ENCODE measurements around the gene LY6G6D.

Gene LY6G6D, protein sequence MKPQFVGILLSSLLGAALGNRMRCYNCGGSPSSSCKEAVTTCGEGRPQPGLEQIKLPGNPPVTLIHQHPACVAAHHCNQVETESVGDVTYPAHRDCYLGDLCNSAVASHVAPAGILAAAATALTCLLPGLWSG

DNA sequence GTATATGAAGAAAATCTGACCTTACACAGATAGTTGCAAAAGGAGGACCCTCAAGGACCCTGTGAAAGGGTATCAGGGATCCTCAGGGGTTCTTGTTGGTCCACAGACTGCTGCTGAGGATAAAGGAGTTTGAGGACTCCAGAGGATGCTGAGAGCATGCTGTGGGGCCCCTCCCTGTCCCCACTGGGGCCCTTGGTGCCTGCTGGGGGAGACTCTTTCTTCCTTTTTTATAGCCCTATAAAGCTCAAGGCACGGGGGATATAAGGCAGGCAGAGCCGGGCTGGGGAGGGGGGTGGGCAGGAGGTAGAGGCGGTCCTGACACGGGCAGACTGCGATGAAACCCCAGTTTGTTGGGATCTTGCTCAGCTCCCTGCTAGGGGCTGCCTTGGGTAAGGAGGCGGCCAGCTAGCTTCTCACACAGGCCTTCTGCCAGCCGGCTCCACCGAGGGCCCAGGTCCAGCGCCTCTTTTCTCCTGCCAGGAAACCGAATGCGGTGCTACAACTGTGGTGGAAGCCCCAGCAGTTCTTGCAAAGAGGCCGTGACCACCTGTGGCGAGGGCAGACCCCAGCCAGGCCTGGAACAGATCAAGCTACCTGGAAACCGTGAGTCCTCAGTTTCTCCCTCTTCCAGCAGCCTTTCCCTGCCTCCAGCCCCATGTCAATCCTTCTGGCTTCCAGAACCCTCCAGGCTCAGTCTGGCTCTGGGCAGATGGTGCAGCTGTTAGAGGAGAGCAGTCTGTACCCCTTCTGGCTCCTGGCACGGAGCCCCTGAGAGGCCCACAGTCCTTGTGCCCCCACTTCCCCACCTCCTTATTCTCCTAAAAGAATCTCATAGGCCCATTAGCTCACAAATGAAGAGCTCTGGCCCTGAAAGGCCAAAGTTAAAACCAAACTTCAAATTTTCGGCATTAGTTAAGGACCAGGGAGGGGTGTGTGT, at the start of gene LY6G6D:
LY6G6D (plus strand) TSS at position 327 of the 937 bp plus-strand sequence; CDS start at position 335, 8 bp downstream.
- DNase-seq (ENCODE audit: low spot score): no peak
- TF ChIP-seq, protein P1, sequence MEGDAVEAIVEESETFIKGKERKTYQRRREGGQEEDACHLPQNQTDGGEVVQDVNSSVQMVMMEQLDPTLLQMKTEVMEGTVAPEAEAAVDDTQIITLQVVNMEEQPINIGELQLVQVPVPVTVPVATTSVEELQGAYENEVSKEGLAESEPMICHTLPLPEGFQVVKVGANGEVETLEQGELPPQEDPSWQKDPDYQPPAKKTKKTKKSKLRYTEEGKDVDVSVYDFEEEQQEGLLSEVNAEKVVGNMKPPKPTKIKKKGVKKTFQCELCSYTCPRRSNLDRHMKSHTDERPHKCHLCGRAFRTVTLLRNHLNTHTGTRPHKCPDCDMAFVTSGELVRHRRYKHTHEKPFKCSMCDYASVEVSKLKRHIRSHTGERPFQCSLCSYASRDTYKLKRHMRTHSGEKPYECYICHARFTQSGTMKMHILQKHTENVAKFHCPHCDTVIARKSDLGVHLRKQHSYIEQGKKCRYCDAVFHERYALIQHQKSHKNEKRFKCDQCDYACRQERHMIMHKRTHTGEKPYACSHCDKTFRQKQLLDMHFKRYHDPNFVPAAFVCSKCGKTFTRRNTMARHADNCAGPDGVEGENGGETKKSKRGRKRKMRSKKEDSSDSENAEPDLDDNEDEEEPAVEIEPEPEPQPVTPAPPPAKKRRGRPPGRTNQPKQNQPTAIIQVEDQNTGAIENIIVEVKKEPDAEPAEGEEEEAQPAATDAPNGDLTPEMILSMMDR (IDR thresholded peaks at IDR 0.05; ENCODE audit: borderline replicate concordance, control extremely low read depth, extremely low read depth, insufficient read depth, missing control alignments): no peak
- in situ Hi-C loops (cut with MboI; ENCODE audit: low sequenced_read_pairs, unreplicated experiment): no loop called here

DNA sequence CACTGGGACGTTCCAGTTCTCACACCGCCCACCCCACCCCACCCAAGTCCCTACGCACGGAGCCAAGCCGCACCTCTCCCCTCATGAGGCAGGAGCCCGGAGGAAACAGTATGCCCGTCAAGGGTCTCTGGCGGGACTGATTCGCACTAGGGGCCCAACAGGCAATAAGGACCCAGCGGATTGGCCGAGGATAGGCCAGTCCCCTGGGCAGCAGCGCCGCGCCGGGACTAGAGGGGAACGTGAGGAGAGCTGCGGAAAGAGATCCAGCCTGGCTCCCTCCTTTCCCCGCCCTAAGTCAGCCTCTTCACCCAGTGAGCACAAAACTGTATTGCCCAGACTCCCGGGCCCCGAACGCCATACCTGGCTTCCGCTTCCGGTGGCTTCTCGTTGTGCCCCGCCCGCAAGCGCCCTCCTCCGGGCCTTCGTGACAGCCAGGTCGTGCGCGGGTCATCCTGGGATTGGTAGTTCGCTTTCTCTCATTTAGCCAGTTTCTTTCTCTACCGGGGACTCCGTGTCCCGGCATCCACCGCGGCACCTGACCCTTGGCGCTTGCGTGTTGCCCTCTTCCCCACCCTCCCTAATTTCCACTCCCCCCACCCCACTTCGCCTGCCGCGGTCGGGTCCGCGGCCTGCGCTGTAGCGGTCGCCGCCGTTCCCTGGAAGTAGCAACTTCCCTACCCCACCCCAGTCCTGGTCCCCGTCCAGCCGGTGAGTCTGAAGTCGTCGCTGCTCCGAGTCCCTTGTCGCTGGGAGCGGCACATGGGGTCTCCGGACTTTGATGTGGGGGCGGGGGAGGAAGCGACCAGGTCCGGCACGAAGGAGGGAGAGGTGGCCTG, 49.4 kb upstream of the LY6G6D start, which contains the start of gene CSNK2B:
CSNK2B (plus strand) TSS at position 580 of the 836 bp plus-strand sequence. CDS start 752 bp downstream, outside the sequence.
- in situ Hi-C loops (cut with MboI; ENCODE audit: low sequenced_read_pairs, unreplicated experiment): no loop called here
- TF ChIP-seq, protein P1 (IDR thresholded peaks at IDR 0.05; ENCODE audit: borderline replicate concordance, control extremely low read depth, extremely low read depth, insufficient read depth, missing control alignments): no peak

DNA sequence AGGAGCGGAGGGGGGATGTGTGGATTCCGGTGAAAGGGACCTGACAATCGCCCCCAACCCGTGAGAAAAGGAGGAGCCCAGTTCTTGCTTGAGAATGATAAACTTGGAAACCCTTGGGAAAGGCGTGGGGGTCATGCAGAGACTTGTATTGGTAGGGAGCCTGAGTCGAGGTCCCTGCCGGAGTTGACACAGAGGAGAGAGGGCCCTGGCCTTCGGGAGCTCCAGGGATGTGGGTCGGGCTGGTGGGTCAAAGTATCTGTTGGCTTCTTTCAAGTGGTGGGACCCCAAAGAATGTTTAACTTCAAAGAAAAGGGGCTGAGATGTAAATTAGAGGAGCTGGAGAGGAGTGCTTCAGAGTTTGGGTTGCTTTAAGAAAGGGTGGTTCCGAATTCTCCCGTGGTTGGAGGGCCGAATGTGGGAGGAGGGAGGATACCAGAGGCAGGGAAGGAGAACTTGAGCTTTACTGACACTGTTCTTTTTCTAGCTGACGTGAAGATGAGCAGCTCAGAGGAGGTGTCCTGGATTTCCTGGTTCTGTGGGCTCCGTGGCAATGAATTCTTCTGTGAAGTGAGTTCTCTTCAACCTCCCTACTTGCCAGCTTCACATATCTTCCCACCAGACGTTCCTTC, 48.7 kb upstream of the LY6G6D start:
- in situ Hi-C loops (cut with MboI; ENCODE audit: low sequenced_read_pairs, unreplicated experiment): no loop called here
- no peak for DNase-seq (ENCODE audit: low spot score)
- TF ChIP-seq, protein P1 (IDR thresholded peaks at IDR 0.05; ENCODE audit: borderline replicate concordance, control extremely low read depth, extremely low read depth, insufficient read depth, missing control alignments): no peak

More for the DNA sequence above, 49.4 kb upstream of the LY6G6D start, which contains the start of gene CSNK2B:
- DNase-seq (ENCODE audit: low spot score): peak; percentile 98

DNA sequence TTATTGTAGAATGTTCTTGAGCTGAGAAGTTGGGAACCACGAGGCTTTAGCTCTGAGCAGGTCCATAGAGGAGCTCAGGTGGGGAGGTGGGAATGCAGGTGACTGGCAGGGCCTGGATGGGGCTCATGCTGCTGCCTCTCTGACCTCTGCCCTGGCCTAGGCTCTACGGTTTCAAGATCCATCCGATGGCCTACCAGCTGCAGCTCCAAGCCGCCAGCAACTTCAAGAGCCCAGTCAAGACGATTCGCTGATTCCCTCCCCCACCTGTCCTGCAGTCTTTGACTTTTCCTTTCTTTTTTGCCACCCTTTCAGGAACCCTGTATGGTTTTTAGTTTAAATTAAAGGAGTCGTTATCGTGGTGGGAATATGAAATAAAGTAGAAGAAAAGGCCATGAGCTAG, 45.5 kb upstream of the LY6G6D start, which contains the start of gene LY6G5B:
LY6G5B (plus strand) TSS at position 301 of the 400 bp plus-strand sequence. CDS start 975 bp downstream, outside the sequence.
- no peak for DNase-seq (ENCODE audit: low spot score)
- in situ Hi-C loops (cut with MboI; ENCODE audit: low sequenced_read_pairs, unreplicated experiment): no loop called here
- TF ChIP-seq, protein P1 (IDR thresholded peaks at IDR 0.05; ENCODE audit: borderline replicate concordance, control extremely low read depth, extremely low read depth, insufficient read depth, missing control alignments): no peak

DNA sequence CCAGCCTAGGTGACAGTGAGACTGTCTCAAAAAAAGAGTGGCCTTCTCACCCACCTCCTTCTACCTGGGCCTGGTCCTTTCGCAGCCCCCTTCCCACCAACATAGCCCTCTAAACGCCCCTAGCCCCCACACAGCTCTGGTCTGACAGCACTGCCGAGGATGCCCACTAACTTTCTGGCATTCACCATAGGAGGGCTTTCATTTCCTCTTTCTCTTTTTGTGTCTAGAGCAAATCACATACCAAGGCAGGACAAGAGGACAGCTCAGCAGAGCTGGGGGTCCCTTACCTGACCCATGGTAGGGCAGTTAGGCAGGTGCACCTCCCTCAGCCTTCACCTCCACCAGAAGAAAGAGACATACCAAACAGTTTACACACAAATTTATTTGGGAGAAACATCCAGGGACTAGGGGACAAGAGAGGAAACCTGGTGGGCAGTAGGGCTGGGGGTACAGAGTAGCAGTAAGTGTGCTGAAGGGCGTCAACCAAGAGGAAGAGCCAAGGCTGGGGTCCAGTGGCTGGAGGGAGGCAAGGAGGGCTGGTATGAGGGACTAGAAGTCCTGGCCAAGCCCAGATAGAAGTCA, 38.7 kb upstream of the LY6G6D start:
- in situ Hi-C loops (cut with MboI; ENCODE audit: low sequenced_read_pairs, unreplicated experiment): no loop called here

More for the DNA sequence above, 38.7 kb upstream of the LY6G6D start:
- no peak for DNase-seq (ENCODE audit: low spot score)
- TF ChIP-seq, protein P1 (IDR thresholded peaks at IDR 0.05; ENCODE audit: borderline replicate concordance, control extremely low read depth, extremely low read depth, insufficient read depth, missing control alignments): no peak

Measured in GM13976 (cell line).